ENCODE measurements around the gene PRR5L.

PRR5L gene

DNA sequence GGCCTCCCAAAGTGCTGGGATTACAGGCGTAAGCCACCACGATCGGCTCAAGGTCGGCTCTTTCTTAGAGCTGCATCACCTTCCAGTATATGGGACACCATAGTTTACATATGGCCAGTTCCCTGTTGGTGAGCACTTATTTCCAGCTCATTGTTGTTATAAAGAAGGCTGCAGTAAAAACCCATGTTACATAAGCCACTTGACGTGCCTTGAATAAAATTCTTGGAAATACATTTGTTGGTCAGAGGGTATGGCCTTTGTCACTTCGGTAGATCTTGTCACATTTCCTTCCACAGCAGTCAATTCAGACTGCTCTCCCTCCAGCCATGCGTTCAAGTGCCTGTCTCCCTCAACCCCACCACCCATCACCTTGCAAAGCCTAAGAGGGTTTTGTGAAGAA is 92.9 kb downstream of the PRR5L start:
- DNase-seq (ENCODE audit: extremely low read depth, low read depth), result no peak
- no peak overlapping the region for H3K4me3 ChIP-seq (replicated peaks; ENCODE audit: low read depth, low read length)
- TF ChIP-seq, protein P1, sequence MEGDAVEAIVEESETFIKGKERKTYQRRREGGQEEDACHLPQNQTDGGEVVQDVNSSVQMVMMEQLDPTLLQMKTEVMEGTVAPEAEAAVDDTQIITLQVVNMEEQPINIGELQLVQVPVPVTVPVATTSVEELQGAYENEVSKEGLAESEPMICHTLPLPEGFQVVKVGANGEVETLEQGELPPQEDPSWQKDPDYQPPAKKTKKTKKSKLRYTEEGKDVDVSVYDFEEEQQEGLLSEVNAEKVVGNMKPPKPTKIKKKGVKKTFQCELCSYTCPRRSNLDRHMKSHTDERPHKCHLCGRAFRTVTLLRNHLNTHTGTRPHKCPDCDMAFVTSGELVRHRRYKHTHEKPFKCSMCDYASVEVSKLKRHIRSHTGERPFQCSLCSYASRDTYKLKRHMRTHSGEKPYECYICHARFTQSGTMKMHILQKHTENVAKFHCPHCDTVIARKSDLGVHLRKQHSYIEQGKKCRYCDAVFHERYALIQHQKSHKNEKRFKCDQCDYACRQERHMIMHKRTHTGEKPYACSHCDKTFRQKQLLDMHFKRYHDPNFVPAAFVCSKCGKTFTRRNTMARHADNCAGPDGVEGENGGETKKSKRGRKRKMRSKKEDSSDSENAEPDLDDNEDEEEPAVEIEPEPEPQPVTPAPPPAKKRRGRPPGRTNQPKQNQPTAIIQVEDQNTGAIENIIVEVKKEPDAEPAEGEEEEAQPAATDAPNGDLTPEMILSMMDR (IDR thresholded peaks at IDR 0.05; ENCODE audit: low read depth, low read length, missing control alignments), result no peak

DNA sequence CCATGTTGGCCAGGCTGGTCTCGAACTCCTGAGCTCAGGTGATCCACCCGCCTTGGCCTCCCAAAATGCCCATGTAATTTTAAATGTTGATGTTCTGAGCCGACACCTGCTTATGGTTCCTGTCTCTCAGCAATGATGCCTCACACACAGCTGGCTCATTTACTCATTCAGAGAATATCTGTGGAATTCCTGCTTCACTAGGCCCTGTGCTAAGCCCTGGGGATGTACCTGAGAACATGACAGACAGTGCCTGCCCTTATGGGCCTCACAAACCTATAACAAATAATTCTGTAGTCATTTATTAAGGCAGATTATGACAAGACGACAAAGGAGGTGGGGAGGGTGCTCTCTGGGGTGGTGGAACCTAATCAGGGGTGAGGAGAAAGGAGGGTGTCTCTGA is 93.7 kb downstream of the PRR5L start:
- TF ChIP-seq, protein P1 (IDR thresholded peaks at IDR 0.05; ENCODE audit: low read depth, low read length, missing control alignments), result no peak
- DNase-seq (ENCODE audit: extremely low read depth, low read depth), result no peak
- H3K4me3 ChIP-seq (replicated peaks; ENCODE audit: low read depth, low read length), result no peak overlapping the region

DNA sequence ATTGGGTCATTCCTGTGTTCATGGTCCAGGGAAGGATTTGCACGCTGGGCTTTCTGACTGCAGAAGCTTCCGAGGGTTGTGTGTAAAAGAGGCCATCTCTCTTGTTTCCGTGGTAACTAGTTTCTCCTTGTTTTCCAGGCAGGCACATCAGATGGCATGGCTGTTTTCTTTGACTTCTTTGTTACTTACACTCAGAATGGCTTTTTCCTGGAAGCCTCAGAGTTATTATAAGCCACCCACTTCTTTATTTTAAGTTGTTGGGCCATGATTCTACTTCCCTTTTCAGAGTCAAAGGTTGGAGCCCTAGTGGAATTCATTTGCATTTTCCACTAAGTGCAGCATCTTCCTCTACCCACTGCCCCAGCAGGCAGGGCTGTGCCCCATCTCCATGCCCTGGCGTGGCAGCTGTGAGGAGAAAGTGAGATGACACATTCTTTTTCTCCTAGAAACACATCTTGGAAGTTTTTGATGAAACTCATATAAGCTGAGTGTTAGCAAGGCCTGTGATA is 94.9 kb downstream of the PRR5L start:
- no peak overlapping the region for H3K4me3 ChIP-seq (replicated peaks; ENCODE audit: low read depth, low read length)
- no peak for DNase-seq (ENCODE audit: extremely low read depth, low read depth)
- TF ChIP-seq, protein P1 (IDR thresholded peaks at IDR 0.05; ENCODE audit: low read depth, low read length, missing control alignments), result no peak

DNA sequence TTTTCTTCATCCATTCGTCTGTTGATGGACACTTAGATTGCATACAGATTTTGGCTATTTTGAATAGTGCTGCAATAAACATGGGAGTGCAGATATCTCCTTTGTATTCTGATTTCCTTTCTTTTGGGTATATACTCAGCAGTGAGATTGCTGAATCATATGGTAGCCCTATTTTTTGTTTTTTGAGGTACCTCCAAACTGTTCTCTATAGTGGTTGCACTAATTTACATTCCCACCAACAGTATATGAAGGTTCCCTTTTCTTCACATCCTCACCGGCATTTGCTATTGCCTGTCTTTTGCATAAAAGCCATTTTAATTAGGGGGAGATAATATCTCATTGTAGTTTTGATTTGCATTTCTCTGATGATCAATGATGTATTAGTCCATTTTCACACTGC is 96.1 kb downstream of the PRR5L start:
- H3K4me3 ChIP-seq (replicated peaks; ENCODE audit: low read depth, low read length), result no peak overlapping the region
- TF ChIP-seq, protein P1 (IDR thresholded peaks at IDR 0.05; ENCODE audit: low read depth, low read length, missing control alignments), result no peak
- DNase-seq (ENCODE audit: extremely low read depth, low read depth), result no peak

DNA sequence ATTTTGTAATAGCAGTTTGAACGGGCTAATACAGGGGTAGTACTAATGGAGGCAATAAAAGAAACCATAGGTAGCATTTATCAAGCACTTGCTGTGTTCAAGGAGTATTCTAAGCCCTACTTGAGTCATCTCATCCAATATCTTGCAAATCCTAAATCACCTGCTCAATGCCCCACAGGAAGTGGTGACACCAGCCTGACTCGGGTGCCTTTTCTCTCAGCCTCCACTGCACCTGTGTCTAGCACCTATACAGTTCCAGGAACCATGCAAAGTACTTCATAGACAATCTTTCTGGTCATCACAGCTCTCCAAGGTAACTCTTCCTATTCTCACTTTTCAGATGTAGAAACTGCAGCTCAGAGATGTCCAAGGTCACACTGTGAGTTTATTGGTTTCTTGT is 98.0 kb downstream of the PRR5L start:
- no peak for DNase-seq (ENCODE audit: extremely low read depth, low read depth)
- no peak overlapping the region for H3K4me3 ChIP-seq (replicated peaks; ENCODE audit: low read depth, low read length)
- TF ChIP-seq, protein P1 (IDR thresholded peaks at IDR 0.05; ENCODE audit: low read depth, low read length, missing control alignments), result no peak

DNA sequence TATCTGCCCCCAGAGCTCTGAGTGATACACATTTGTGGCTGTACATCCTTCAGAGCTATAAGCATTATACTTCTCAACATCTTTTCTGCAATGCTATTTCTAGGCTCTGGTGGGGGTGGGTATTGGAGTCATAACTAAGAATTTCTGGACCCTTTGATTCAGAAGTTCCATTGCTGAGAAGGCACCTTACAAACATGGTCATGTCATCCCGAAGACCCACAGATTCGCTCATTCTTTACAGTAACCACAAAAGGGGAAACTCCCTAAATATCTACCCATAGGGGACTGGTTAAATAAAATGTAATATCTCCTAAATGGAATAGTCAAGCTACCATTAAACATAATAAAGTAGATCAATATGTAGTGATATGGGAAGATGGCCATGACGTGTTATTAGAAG is 98.8 kb downstream of the PRR5L start:
- DNase-seq (ENCODE audit: extremely low read depth, low read depth), result no peak
- no peak overlapping the region for H3K4me3 ChIP-seq (replicated peaks; ENCODE audit: low read depth, low read length)
- TF ChIP-seq, protein P1 (IDR thresholded peaks at IDR 0.05; ENCODE audit: low read depth, low read length, missing control alignments), result no peak
